D721Med (cell line): ENCODE measurements around the gene LRP3.
"Not testable (repeated sequence)": the region's sequence is repeated elsewhere in the genome, so short reads cannot be mapped to it uniquely, and the experiment has no call there.

ENCODE experiments used
- DNase-seq: peaks from one replicate; pipeline ENCODE4 v3.0.0; 2011; ENCODE audit warnings: low spot score; ENCODE audit not compliant: insufficient read length
- FAIRE-seq: peaks from 2 replicates; lab custom pipeline; 2011; peaks lifted over from hg19 to GRCh38; lab: Jason Lieb, UNC
- TF ChIP-seq, protein P1 (sequence below): IDR thresholded peaks from 2 replicates; pipeline ENCODE4 v1.5.1; 2012; ENCODE audit warnings: mild to moderate bottlenecking, control low read depth; ENCODE audit not compliant: insufficient read depth; ENCODE audit errors: missing control alignments

Gene LRP3

DNA sequence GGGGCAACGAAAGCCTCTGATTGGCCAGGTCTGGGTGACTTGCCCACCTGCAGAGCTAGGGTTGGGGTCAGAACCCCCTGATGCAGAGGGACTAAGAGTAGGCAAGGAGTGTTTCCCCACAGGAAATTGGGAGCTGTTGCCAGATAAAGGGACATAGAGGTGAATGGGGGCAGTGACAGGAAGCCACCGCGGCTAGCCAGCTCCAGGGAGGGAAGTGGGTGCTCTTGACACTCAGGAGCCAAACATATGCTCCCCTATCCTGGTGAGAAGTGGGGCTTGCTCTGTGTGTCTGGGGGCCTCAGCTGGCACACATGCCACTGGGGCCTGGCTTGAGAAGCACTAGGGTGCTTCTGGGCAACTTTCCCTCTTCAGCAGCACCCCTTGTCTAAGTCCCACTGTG is 36.2 kb upstream of the LRP3 start:
- FAIRE-seq (no peak), DNase-seq (no peak)
- TF ChIP-seq, protein P1, sequence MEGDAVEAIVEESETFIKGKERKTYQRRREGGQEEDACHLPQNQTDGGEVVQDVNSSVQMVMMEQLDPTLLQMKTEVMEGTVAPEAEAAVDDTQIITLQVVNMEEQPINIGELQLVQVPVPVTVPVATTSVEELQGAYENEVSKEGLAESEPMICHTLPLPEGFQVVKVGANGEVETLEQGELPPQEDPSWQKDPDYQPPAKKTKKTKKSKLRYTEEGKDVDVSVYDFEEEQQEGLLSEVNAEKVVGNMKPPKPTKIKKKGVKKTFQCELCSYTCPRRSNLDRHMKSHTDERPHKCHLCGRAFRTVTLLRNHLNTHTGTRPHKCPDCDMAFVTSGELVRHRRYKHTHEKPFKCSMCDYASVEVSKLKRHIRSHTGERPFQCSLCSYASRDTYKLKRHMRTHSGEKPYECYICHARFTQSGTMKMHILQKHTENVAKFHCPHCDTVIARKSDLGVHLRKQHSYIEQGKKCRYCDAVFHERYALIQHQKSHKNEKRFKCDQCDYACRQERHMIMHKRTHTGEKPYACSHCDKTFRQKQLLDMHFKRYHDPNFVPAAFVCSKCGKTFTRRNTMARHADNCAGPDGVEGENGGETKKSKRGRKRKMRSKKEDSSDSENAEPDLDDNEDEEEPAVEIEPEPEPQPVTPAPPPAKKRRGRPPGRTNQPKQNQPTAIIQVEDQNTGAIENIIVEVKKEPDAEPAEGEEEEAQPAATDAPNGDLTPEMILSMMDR = no peak

DNA sequence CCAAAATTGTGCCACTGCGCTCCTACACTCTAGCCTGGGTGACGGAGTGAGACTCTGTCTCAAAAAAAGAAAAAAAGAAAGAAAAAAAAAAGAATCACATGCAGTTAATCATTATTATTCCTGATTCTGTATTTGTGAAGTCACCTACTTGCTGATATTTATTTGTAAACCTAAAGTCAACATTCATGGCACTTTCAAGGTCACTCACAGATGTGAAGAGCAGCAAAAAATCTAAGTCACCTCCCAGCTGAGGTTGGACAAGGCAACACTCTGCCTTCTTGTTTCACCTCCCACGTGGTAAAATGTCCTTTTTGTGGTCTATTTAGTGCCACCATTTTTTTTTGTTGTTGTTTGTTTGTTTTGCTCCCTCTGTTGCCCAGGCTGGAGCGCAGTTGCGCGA is 35.8 kb upstream of the LRP3 start:
- TF ChIP-seq, protein P1 = no peak
- DNase-seq = no peak
- no peak for FAIRE-seq

DNA sequence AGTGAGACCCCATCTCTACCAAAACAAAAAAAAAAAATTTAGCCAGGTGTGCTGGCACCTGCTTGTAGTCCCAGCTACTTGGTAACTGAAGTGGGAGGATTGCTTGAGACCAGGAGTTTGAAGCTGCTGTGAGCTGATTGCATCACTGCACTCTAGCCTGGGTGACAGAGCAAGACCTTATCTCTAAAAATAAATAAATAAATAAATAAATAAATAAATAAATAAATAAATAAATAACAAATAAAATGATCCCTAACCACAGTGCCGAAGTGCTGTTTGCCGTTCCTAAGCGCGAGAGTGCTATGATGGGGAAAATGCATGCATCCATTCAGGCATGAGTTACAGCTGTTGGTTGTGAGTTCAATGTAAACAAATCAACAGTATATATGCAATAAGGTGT is 35.0 kb upstream of the LRP3 start:
- DNase-seq (no peak), FAIRE-seq (no peak)
- TF ChIP-seq, protein P1 = no peak

DNA sequence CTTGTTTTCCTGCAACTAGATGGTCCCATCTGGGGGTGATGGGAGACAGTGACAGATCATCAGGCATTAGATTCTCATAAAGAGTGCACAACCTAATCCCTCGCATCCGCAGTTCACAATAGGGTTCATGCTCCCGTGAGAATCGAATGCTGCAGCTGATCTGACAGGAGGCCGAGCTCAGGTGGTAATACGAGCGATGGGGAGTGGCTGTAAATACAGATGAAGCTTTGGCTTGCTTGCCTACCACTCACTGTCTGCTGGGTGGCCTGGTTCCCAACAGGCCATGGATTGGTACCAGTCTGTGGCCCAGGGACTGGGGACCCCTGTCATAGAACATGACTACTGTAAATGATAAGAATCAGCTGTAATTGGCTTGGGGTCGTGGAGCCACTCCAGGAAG is 34.2 kb upstream of the LRP3 start:
- no peak for FAIRE-seq

DNA sequence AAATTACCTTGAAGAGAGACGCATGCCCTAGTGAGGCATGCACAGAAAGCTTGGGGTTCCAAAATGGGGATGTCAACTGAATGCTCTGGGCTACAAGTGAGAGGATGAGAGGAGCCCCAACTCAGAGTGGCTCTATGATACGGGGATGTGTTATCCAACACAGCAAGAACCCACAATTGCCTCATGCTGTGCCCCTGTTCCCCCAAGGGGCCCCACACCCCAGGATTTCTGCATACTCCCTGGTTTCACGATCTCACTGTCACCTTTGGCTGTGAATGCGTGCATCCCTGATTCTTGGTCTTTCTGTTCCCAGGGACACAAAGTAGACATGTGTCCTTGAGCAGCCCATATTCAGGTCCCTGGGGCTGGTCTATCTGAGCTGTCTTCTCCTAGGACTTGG is 32.9 kb upstream of the LRP3 start:
- DNase-seq = no peak
- no peak for FAIRE-seq
- TF ChIP-seq, protein P1 = no peak

More for the DNA sequence above, 34.2 kb upstream of the LRP3 start:
- no peak for DNase-seq
- TF ChIP-seq, protein P1 = no peak

DNA sequence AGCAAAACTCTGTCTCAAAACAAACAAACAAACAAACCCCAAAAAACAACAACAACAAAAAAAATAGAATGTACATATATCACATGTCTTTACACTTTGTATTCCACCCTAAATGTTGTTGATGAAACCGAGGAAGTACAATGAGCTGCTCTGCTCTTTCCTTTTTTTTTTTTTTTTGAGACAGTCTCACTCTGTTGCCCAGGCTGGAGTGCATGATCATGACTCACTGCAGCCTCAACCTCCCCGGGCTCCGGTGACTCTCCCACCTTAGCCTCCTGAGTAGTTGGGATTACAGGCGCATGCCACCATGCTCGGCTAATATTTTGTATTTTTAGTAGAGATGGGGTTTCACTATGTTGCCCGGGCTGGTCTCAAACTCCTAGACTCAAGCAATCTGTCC is 30.6 kb upstream of the LRP3 start:
- no peak for FAIRE-seq
- TF ChIP-seq, protein P1 = no peak
- DNase-seq = no peak

DNA sequence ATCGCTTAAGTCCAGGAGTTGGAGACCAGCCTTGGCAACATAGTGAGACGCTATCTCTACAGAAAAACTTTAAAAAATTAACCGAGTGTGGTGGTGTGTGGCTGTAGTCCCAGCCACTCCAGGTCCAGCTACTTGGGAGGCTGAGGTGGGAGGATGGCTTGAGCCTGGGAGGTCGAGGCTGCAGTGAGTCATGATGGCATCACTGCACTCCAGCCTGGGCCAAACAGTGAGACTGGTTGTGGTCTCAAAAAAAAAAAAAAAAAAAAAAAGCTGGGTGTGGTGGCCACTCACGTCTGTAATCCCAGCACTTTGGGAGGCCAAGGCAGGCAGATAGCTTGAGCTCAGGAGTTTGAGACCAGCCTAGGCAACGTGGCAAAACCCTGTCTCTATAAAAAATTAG is 28.1 kb upstream of the LRP3 start:
- not testable (repeated sequence) for DNase-seq, FAIRE-seq

DNA sequence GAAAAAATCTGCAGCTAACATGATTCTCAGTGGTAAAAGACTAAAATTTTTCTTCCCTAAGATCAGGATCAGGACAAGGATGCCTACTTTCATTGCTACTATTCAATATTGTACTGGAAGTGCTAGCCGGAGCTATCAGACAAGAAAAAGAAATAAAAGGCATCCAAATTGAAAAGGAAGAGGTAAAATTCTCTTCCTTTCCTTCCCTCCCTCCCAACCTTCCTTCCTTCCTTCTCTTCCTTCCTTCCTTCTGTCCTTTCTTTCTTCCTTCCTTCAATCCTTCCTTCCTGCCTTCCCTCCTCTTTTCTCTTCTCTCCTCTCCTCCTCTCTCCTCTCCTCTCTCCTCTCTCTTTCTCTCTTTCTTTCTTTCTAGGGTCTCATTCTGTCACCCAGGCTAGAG is 26.7 kb upstream of the LRP3 start:
- FAIRE-seq = no peak
- DNase-seq = no peak

More for the DNA sequence above, 26.7 kb upstream of the LRP3 start:
- TF ChIP-seq, protein P1 = no peak
